Body of pancreas (tissue), 4 donors: ENCODE results near the gene RNF157. TPM values are rescaled to one million over a fixed set of nuclear protein-coding genes. Genes with fewer than 3 reads are reported as not detected.

Experiments
- ATAC-seq: fragments of 150-250 bp; one replicate; pipeline ENCODE4 v1.9.1; 2016
- DNase-seq, 4 donors: peaks; one replicate each; pipeline ENCODE4 v3.0.0-alpha.2; 2019
- H3K27ac ChIP-seq, 4 donors: fragments of 200-600 bp; sonication (generic); 1 replicate in 3 of 4; 2 replicates in 1 of 4; pipeline versions ENCODE4 v1.5.1 to v1.6.1; 2016 to 2019; ENCODE audit warnings: mild to moderate bottlenecking in 1 of 4, mixed read lengths in 1 of 4, moderate library complexity in 1 of 4
- H3K27me3 ChIP-seq, 2 donors: fragments of 200-600 bp; sonication (generic); one replicate each; pipeline ENCODE4 v1.6.0; 2016; ENCODE audit warnings: mild to moderate bottlenecking in 1 of 2
- H3K36me3 ChIP-seq, 2 donors: fragments of 200-600 bp; sonication (generic); replicated peaks in 1 of 2; 2 replicates each; pipeline ENCODE4 v1.5.1; 2016; ENCODE audit warnings: low read depth in 2 of 2; ENCODE audit not compliant: insufficient read depth in 1 of 2
- H3K4me1 ChIP-seq: fragments of 200-600 bp; sonication (generic); one replicate; pipeline ENCODE4 v1.6.0; 2016
- H3K4me3 ChIP-seq, 2 donors: fragments of 200-600 bp; sonication (generic); 1 replicate in 1 of 2; 2 replicates in 1 of 2; pipeline ENCODE4 v1.5.1; 2016 to 2019
- H3K9me3 ChIP-seq, 3 donors: fragments of 200-600 bp; sonication (generic); 1 replicate in 2 of 3; 2 replicates in 1 of 3; pipeline ENCODE4 v1.5.1; 2016
- CTCF ChIP-seq, 7 experiments: fragments of 450-650 bp in 4 of 7; fragments of 200-600 bp in 3 of 7; sonication (generic) in 3 of 7; IDR thresholded peaks; one replicate each; pipeline ENCODE4 v1.5.1; 2016 to 2019; ENCODE audit warnings: antibody characterized with exemption in 7 of 7
- POLR2A ChIP-seq, 3 donors: fragments of 450-650 bp; IDR thresholded peaks; one replicate each; pipeline ENCODE4 v1.6.1; 2016; ENCODE audit warnings: antibody characterized with exemption in 3 of 3, mild to moderate bottlenecking in 2 of 3
- WGBS, 2 donors: methylation state at CpG; one replicate each; pipeline ENCODE4 v1.1.5; 2017; 5-methylcytosine and 5-hydroxymethylcytosine counted together
- intact Hi-C: fragments of 100-400 bp; cut with DNase I; formaldehyde crosslinking; loops from one replicate; pipeline ENCODE4 v1.15.1; 2023
- total RNA-seq, 2 donors: library from RNA; depleted of rRNA; stranded (reverse); fragments of >200 nt; gene quantifications; one replicate each; pipeline ENCODE4 v1.1.0, GENCODE V29; 2016

Gene RNF157
- total RNA-seq, 2 donors from 2014 or later, result 4.7 to 29.3 TPM

- peaks cover 20% of the 10 kb centered on the region for H3K4me1 ChIP-seq
- intact Hi-C loops, result no loop called here
- H3K9me3 ChIP-seq, result no peaks in the 10 kb centered on the region
- H3K27ac ChIP-seq, result no peak overlapping the region
- no peaks in the 10 kb centered on the region for H3K36me3 ChIP-seq
- WGBS, 2 donors, result 80 to 81% methylated on average over 6 of the region's 6 CpGs
- H3K27me3 ChIP-seq, result no peaks in the 10 kb centered on the region
- ATAC-seq (no peak), DNase-seq (no peak)
- TF ChIP-seq CTCF (IDR thresholded peaks at IDR 0.05) (peak in 2 of 7 experiments; percentile 9 to 13), POLR2A (IDR thresholded peaks at IDR 0.05) (no peak)
- H3K4me3 ChIP-seq, result no peak overlapping the region
These were observed 132.8 kb downstream of the RNF157 start for GRCh38 chr17:76107509-76107908.

GRCh38 chr17:76106703-76107102, 133.6 kb downstream of the RNF157 start:
- DNase-seq, result no peak
- no peaks in the 10 kb centered on the region for H3K27me3 ChIP-seq
- no peak overlapping the region for H3K27ac ChIP-seq
- no peaks in the 10 kb centered on the region for H3K36me3 ChIP-seq
- intact Hi-C loops, result no loop called here
- no peaks in the 10 kb centered on the region for H3K9me3 ChIP-seq
- peaks cover 24% of the 10 kb centered on the region for H3K4me1 ChIP-seq
- ATAC-seq, result no peak
- no peak overlapping the region for H3K4me3 ChIP-seq
- TF ChIP-seq POLR2A (IDR thresholded peaks at IDR 0.05) (no peak), CTCF (IDR thresholded peaks at IDR 0.05) (no peak)
- WGBS, 2 donors, result 79 to 85% methylated on average over 3 of the region's 3 CpGs

GRCh38 chr17:76104896-76105231, 135.4 kb downstream of the RNF157 start:
- no peak for TF ChIP-seq POLR2A (IDR thresholded peaks at IDR 0.05)
- TF ChIP-seq CTCF (IDR thresholded peaks at IDR 0.05), result no peak
- intact Hi-C loops, result no loop called here
- peaks cover 24% of the 10 kb centered on the region for H3K4me1 ChIP-seq
- 68 to 77% methylated on average over 5 of the region's 5 CpGs for WGBS, 2 donors
- H3K27ac ChIP-seq, result no peak overlapping the region
- no peaks in the 10 kb centered on the region for H3K9me3 ChIP-seq
- DNase-seq (no peak), ATAC-seq (no peak)
- H3K27me3 ChIP-seq, result no peaks in the 10 kb centered on the region
- H3K4me3 ChIP-seq, result no peak overlapping the region
- H3K36me3 ChIP-seq, result peaks cover 0 to 8% of the 10 kb centered on the region in 2 donors

- no peaks in the 10 kb centered on the region for H3K27me3 ChIP-seq
- intact Hi-C loops, result no loop called here
- H3K27ac ChIP-seq, result peak overlapping the region; percentile 41 to 76 (median 74)
- TF ChIP-seq POLR2A (IDR thresholded peaks at IDR 0.05) (no peak), CTCF (IDR thresholded peaks at IDR 0.05) (no peak)
- H3K4me3 ChIP-seq, result peak overlapping the region in 1 of 2 donors; percentile 77
- H3K9me3 ChIP-seq, result no peaks in the 10 kb centered on the region
- H3K4me1 ChIP-seq, result peaks cover 24% of the 10 kb centered on the region
- no peak for ATAC-seq
- no peak for DNase-seq
- WGBS, 2 donors, result 81 to 95% methylated on average over 20 to 27 of the region's 29 CpGs
- peaks cover 0 to 11% of the 10 kb centered on the region in 2 donors for H3K36me3 ChIP-seq
These were observed 136.0 kb downstream of the RNF157 start for GRCh38 chr17:76104140-76104895.
